ENCODE data around the gene ZNF2. TPM values are rescaled to one million over a fixed set of nuclear protein-coding genes. Genes with fewer than 3 reads are reported as not detected.

ZNF2 gene
- total and polyA plus RNA-seq, 2 experiments from 2014 or later = 2.0 to 2.5 TPM

DNA sequence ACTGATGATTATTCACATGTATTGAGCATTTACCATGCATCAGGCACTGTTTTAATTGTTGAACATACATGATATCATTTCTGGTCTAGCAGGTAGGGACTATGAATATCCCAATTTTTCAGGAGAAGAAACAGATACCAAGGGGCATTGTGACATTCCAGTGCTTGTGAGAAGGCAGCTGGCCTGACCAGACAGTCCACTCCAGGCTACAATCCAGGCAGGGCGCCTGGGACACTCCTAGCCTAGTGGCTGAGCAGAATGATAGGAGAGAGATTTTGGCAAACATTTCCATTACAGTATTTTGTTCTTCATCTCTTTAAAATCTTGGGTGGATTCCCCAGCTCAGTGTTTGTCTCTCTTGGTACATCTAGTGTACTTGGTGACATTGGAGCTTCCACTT lies 66.6 kb downstream of the ZNF2 start:
- no peak overlapping the region for H3K27ac ChIP-seq (ENCODE audit: low read depth)
- H3K4me2 ChIP-seq = no peak overlapping the region
- H3K4me3 Mint-ChIP-seq = no peak overlapping the region
- H3K4me1 Mint-ChIP-seq = peaks cover 2% of the 10 kb centered on the region; the same call in 2 of the 3 replicates
- H3K27ac Mint-ChIP-seq = no peak overlapping the region
- peaks cover 5% of the 10 kb centered on the region for H3K27me3 Mint-ChIP-seq (ENCODE audit: insufficient read depth, low read depth, poor library complexity)
- no peaks in the 10 kb centered on the region for H3K4me1 ChIP-seq (ENCODE audit: insufficient read depth)
- ATAC-seq = no peak
- no peaks in the 10 kb centered on the region for H3K79me2 ChIP-seq (replicated peaks; ENCODE audit: insufficient read depth)
- H2AFZ ChIP-seq = no peak overlapping the region
- TF ChIP-seq EZH2phosphoT487 (IDR thresholded peaks at IDR 0.05; ENCODE audit: unreplicated experiment) = no peak
- TF ChIP-seq, protein P1, sequence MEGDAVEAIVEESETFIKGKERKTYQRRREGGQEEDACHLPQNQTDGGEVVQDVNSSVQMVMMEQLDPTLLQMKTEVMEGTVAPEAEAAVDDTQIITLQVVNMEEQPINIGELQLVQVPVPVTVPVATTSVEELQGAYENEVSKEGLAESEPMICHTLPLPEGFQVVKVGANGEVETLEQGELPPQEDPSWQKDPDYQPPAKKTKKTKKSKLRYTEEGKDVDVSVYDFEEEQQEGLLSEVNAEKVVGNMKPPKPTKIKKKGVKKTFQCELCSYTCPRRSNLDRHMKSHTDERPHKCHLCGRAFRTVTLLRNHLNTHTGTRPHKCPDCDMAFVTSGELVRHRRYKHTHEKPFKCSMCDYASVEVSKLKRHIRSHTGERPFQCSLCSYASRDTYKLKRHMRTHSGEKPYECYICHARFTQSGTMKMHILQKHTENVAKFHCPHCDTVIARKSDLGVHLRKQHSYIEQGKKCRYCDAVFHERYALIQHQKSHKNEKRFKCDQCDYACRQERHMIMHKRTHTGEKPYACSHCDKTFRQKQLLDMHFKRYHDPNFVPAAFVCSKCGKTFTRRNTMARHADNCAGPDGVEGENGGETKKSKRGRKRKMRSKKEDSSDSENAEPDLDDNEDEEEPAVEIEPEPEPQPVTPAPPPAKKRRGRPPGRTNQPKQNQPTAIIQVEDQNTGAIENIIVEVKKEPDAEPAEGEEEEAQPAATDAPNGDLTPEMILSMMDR (conservative IDR thresholded peaks at IDR 0.05; ENCODE audit: low read depth in 2 of 2) = no peak
- no peak for TF ChIP-seq ZNF114 (CRISPR knock-in tag; IDR thresholded peaks at IDR 0.05)
- TF ChIP-seq, protein P2, sequence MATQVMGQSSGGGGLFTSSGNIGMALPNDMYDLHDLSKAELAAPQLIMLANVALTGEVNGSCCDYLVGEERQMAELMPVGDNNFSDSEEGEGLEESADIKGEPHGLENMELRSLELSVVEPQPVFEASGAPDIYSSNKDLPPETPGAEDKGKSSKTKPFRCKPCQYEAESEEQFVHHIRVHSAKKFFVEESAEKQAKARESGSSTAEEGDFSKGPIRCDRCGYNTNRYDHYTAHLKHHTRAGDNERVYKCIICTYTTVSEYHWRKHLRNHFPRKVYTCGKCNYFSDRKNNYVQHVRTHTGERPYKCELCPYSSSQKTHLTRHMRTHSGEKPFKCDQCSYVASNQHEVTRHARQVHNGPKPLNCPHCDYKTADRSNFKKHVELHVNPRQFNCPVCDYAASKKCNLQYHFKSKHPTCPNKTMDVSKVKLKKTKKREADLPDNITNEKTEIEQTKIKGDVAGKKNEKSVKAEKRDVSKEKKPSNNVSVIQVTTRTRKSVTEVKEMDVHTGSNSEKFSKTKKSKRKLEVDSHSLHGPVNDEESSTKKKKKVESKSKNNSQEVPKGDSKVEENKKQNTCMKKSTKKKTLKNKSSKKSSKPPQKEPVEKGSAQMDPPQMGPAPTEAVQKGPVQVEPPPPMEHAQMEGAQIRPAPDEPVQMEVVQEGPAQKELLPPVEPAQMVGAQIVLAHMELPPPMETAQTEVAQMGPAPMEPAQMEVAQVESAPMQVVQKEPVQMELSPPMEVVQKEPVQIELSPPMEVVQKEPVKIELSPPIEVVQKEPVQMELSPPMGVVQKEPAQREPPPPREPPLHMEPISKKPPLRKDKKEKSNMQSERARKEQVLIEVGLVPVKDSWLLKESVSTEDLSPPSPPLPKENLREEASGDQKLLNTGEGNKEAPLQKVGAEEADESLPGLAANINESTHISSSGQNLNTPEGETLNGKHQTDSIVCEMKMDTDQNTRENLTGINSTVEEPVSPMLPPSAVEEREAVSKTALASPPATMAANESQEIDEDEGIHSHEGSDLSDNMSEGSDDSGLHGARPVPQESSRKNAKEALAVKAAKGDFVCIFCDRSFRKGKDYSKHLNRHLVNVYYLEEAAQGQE (IDR thresholded peaks at IDR 0.05; ENCODE audit: unreplicated experiment) = no peak
- no peak for TF ChIP-seq EZH2 (IDR thresholded peaks at IDR 0.05; ENCODE audit: low read depth, unreplicated experiment)
- TF ChIP-seq ZNF331 (CRISPR knock-in tag; IDR thresholded peaks at IDR 0.05; ENCODE audit: low read depth) = no peak
- no peak for TF ChIP-seq CREB1 (CRISPR knock-in tag; IDR thresholded peaks at IDR 0.05; ENCODE audit: low read depth)
- TF ChIP-seq, protein P3, sequence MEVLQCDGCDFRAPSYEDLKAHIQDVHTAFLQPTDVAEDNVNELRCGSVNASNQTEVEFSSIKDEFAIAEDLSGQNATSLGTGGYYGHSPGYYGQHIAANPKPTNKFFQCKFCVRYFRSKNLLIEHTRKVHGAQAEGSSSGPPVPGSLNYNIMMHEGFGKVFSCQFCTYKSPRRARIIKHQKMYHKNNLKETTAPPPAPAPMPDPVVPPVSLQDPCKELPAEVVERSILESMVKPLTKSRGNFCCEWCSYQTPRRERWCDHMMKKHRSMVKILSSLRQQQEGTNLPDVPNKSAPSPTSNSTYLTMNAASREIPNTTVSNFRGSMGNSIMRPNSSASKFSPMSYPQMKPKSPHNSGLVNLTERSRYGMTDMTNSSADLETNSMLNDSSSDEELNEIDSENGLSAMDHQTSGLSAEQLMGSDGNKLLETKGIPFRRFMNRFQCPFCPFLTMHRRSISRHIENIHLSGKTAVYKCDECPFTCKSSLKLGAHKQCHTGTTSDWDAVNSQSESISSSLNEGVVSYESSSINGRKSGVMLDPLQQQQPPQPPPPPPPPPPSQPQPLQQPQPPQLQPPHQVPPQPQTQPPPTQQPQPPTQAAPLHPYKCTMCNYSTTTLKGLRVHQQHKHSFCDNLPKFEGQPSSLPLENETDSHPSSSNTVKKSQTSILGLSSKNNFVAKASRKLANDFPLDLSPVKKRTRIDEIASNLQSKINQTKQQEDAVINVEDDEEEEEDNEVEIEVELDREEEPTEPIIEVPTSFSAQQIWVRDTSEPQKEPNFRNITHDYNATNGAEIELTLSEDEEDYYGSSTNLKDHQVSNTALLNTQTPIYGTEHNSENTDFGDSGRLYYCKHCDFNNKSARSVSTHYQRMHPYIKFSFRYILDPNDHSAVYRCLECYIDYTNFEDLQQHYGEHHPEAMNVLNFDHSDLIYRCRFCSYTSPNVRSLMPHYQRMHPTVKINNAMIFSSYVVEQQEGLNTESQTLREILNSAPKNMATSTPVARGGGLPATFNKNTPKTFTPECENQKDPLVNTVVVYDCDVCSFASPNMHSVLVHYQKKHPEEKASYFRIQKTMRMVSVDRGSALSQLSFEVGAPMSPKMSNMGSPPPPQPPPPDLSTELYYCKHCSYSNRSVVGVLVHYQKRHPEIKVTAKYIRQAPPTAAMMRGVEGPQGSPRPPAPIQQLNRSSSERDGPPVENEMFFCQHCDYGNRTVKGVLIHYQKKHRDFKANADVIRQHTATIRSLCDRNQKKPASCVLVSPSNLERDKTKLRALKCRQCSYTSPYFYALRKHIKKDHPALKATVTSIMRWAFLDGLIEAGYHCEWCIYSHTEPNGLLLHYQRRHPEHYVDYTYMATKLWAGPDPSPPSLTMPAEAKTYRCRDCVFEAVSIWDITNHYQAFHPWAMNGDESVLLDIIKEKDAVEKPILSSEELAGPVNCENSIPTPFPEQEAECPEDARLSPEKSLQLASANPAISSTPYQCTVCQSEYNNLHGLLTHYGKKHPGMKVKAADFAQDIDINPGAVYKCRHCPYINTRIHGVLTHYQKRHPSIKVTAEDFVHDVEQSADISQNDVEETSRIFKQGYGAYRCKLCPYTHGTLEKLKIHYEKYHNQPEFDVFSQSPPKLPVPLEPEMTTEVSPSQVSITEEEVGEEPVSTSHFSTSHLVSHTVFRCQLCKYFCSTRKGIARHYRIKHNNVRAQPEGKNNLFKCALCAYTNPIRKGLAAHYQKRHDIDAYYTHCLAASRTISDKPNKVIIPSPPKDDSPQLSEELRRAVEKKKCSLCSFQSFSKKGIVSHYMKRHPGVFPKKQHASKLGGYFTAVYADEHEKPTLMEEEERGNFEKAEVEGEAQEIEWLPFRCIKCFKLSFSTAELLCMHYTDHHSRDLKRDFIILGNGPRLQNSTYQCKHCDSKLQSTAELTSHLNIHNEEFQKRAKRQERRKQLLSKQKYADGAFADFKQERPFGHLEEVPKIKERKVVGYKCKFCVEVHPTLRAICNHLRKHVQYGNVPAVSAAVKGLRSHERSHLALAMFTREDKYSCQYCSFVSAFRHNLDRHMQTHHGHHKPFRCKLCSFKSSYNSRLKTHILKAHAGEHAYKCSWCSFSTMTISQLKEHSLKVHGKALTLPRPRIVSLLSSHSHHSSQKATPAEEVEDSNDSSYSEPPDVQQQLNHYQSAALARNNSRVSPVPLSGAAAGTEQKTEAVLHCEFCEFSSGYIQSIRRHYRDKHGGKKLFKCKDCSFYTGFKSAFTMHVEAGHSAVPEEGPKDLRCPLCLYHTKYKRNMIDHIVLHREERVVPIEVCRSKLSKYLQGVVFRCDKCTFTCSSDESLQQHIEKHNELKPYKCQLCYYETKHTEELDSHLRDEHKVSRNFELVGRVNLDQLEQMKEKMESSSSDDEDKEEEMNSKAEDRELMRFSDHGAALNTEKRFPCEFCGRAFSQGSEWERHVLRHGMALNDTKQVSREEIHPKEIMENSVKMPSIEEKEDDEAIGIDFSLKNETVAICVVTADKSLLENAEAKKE (CRISPR knock-in tag; IDR thresholded peaks at IDR 0.05) = no peak
- TF ChIP-seq POLR2AphosphoS5 (IDR thresholded peaks at IDR 0.05; ENCODE audit: low read depth) = no peak
- TF ChIP-seq JUNB (IDR thresholded peaks at IDR 0.05; ENCODE audit: unreplicated experiment) = no peak
- TF ChIP-seq, protein P4, sequence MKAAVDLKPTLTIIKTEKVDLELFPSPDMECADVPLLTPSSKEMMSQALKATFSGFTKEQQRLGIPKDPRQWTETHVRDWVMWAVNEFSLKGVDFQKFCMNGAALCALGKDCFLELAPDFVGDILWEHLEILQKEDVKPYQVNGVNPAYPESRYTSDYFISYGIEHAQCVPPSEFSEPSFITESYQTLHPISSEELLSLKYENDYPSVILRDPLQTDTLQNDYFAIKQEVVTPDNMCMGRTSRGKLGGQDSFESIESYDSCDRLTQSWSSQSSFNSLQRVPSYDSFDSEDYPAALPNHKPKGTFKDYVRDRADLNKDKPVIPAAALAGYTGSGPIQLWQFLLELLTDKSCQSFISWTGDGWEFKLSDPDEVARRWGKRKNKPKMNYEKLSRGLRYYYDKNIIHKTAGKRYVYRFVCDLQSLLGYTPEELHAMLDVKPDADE (IDR thresholded peaks at IDR 0.05) = no peak
- no peak for TF ChIP-seq STAT1 (IDR thresholded peaks at IDR 0.05; ENCODE audit: unreplicated experiment)
- no peak for TF ChIP-seq NANOG (IDR thresholded peaks at IDR 0.05; ENCODE audit: borderline replicate concordance)
- H3K9me3 Mint-ChIP-seq = peaks cover 25% of the 10 kb centered on the region
- H3K4me3 ChIP-seq = no peak overlapping the region
- H3K9me2 ChIP-seq (ENCODE audit: insufficient read depth) = no peaks in the 10 kb centered on the region; the same call in 1 of the 2 replicates
- no peaks in the 10 kb centered on the region for H4K20me1 ChIP-seq (replicated peaks; ENCODE audit: insufficient read depth)
- peaks cover 3% of the 10 kb centered on the region; the same call in 1 of the 3 replicates for H3K36me3 Mint-ChIP-seq (ENCODE audit: low read depth)
- H3K36me3 ChIP-seq (ENCODE audit: insufficient read depth) = no peaks in the 10 kb centered on the region; the same call in 1 of the 2 replicates
- no peaks in the 10 kb centered on the region for H3F3A ChIP-seq (replicated peaks; ENCODE audit: low read depth)
- H3K27me3 ChIP-seq (ENCODE audit: insufficient read depth) = no peaks in the 10 kb centered on the region
- DNase-seq (ENCODE audit: low spot score) = no peak
